Erythroblast (primary cell): ENCODE measurements around the gene TSHZ2.

ENCODE experiments used
- GATA1 ChIP-seq: IDR thresholded peaks from 2 replicates; pipeline ENCODE4 v1.6.1; 2011; ENCODE audit warnings: low read depth, mild to moderate bottlenecking, control low read depth, low read length, moderate library complexity
- POLR2A ChIP-seq: IDR thresholded peaks from 2 replicates; pipeline ENCODE4 v1.6.1; 2011; ENCODE audit warnings: mild to moderate bottlenecking, low read length

DNA sequence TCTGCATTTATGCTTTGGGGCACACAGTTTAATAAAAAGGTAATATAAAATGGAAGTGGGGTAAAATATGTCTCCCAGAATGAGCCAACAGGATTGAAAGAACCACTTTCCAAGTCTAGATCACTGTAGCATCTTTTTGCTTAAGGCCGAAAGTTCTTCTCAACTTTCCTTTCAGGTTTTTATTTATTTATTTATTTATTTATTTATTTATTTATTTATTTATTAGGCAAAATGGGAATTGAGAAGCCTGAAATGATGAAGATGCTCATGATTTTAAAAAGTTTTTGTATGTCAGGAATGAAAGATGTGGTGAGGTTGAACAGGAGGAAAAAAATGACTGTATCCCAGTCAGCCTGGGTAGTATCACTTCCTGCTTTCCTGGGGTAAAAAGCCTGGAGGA is 24.0 kb downstream of the TSHZ2 start:
- no peak for TF ChIP-seq POLR2A
- TF ChIP-seq GATA1: no peak
